NCI-H2081 treated with DMSO at 0.1 percent for 48 hours (cell line): ENCODE measurements around the gene PDGFA.

Experiments used
- DNase-seq: peaks from one replicate; lab custom pipeline; 2025; lab: John Stamatoyannopoulos, UW

Gene PDGFA

GRCh38 chr7:504221-505111 lies 15.2 kb downstream of the PDGFA start:
- no peak for DNase-seq

DNA sequence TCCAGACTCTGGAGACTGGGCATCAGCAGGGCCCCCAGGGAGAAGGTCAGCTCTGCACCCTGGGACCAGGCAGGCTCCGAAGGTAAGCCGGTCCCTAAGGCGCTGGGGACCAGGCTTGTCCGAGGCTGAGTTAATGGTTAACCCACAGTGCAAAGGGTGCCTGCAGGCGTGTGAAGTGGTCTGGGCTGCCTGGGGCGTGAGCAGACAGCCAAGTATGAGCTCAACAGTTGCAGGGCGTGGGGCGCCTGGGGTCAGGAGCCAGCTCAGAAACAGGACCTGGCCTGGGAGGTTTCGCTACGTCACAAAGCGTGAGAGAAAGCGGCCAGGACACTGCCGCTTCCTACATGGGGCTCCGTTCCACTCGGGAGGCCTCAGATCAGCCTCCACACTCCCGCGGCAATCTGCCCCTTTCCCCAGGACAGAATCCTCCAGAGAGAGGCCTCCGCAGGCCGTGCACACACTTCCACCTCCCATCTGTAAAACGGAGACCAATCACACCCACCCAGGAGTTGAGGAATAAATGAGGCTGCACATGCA lies 16.0 kb downstream of the PDGFA start:
- DNase-seq, result no peak

DNA sequence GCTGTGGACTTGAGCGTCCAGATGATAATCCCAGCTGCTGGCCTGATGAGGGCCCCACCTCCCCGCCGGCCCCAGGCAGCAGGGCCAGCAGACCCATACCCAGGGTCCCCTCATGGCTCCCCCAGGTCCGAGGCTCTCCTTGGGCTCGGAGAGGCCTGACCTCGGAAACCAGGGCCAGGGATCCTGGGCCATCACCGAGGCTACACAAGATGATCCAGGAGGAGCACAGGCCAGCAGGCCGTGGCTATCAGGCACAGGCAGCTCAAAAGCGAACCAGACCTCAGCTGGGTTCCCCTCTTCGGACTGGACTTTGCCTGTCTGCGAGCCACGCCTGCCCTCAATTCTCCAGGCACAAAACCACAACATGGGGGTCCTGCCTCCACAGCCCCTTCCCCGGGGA lies 17.4 kb downstream of the PDGFA start:
- DNase-seq, result no peak

DNA sequence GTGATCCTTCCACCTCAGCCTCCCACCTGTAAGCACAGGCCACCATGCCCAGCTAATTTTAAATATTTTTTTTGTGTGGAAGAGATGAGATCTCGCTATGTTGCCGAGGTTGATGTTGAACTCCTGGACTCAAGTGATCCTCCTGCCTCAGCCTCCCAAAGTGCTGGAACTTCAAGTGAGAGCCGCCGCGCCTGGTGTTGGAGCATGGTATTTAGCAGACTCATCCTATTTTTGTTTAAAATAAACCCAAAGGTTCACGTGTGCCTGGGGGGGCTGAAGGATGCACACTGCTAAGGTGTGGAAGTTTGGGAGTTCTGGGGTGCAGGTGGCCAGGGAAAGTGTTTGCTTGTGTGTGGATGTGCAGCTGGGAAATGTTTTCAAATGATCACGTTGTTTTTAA lies 18.1 kb downstream of the PDGFA start:
- no peak for DNase-seq

DNA sequence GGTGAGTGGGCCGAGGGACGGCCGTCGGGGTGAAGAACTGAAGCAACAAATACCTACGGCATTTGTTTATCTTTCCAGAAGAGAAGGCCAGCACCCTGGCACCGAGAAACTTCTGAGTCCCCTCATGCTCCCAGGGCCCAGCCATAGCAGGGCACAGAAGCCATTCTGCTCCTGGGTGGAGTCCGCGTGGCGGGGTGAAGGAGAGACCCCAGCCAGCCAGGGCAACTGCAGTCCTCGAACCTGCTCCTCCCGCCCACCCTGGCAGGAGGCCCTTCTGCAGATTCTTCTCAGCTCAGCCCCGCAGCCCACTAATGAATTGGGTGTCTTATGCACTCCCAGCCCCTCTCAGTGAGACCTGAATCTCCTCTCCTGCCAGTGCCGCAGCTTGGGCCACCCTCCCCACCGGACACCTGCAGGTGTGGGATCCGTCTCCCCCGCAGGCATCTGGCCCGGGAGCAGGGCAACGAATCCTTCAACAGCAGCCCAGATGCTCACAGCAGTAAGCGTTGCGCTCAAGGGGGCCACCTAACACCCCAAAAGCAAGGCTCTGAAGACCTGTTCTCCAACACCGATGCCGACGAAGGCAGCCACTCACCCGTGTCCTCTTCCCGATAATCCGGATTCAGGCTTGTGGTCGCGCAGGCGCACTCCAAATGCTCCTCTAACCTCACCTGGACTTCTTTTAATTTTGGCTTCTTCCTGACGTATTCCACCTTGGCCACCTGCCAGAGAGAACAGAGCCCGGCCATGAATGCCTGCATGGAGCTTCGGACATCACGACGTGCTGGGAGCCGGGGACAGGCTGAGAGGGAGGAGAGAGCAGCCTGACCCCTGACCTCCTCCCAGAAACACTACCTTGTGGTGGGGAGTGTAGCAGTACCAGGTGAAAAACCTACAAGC lies 18.9 kb downstream of the PDGFA start:
- DNase-seq, result no peak

DNA sequence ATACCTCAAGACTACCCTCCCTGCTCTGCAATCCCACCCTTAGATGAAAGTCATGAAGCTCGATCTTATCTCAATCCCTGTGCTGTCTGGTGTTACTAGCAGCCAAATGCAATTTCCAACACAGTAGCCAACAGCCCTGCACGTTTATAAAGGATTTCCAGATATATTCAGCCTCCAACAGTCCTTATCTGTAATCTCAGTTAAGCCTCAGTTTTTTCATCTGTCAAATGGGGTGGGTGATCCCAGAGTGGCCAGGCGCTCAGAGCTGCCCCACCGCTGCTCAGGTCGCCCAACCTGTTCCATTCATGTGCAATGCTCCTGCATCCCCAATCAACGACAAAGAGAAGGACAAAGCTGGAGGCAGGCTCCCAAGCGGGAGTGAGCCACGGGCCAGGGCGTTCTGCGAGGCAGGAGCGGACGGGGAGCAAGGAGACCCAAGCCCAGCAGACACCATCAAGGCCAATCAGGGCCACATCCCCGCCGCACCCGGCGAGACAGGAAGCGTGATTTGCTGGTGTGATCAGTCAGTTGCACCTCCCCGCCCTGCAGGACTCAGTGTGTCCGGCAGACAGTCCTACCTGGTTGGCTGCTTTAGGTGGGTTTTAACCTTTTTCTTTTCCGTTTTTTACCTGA lies 19.7 kb downstream of the PDGFA start:
- no peak for DNase-seq

DNA sequence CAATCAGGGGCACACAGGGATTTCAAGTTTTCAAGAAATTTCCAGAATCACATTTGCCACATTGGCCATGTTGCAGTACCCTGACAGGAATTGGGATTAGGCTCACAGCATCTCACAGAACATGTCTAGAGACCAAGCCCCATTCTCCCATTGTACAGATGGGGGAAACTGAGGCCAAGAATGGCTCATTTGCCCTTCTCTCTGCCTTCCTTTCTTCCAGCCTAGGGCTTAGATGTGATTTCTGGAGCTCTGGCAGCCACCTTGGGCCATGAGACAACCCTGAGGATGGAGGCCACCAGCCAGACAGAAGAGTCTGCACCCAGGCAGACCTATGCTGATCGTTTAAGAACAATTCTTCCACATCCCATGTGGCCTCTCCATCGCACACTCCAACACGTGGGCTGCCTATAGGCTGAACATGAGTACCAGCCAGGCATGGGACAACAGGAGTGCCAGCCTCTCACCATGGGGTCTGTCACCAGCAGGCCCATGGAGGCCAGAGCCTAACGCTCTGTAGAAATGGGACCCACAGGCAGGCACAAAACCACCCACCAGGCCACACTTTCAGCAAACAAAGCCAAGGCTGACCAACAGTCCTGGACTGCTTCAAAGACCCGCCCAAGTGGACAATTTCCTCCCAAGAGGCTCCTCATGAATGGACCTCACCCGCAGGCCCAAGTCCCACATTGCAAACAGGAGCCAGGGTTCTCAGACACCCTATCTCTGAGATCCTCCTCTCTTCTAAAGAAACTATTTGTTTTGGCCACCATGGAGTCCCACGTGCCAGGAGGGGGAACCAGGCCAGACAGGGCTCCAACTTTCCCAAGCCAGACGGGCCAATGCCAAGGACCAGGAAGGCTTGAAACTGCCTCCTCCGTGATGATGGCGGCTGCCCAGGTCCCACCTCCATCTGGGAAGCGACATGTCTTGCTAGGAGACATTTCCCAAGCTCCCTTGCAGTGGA lies 20.7 kb downstream of the PDGFA start:
- no peak for DNase-seq

DNA sequence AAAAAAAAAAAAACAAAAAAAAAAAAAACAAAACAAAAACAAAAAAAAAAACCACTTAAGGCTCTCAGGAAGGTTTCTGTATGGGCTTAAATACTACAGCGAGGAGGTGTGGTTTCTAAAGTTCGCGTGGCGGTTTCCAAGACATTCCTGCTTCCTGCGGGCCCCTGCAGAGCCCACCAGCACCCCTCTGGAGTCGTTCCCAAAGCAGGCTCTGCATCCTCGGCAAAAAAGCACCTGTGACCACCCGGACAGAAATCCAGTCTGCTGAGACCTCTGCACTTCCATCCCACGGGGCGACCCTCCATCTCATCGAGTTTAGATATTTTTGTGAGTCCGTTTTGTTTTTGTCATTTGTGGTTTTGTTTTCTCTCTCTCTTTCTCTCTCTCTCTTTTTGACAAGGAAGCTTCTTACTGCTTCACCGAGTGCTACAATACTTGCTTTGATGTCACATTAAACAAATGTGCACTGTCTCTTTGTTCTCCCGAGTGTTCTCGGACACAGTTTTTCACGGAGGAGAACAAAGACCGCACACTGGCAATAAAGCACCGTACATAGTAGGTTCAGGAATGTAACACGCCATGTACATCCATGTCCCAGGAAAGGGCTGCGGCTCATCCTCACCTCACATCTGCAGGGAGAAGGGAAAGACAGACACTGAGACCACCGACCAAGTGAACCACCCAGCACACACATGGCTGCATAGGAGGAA lies 21.5 kb downstream of the PDGFA start:
- DNase-seq, result no peak

DNA sequence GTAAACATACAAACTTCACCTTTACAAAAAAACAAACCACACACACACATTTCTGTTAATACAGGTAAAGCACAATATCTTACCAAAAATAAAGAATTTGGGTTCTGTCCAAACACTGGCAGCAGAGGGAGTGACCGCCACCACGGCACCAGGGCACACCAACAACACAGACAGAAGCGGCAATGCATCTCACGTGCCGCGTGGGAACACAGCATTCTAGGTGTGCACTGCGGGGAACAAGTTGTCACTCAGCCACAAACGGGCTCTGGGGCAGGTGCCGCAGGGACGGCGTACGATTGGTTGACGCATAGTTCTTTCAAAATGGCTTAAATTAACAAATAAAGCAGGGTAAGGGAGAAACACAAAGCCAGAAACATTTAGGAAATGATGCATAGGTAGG lies 22.3 kb downstream of the PDGFA start:
- DNase-seq, result no peak

DNA sequence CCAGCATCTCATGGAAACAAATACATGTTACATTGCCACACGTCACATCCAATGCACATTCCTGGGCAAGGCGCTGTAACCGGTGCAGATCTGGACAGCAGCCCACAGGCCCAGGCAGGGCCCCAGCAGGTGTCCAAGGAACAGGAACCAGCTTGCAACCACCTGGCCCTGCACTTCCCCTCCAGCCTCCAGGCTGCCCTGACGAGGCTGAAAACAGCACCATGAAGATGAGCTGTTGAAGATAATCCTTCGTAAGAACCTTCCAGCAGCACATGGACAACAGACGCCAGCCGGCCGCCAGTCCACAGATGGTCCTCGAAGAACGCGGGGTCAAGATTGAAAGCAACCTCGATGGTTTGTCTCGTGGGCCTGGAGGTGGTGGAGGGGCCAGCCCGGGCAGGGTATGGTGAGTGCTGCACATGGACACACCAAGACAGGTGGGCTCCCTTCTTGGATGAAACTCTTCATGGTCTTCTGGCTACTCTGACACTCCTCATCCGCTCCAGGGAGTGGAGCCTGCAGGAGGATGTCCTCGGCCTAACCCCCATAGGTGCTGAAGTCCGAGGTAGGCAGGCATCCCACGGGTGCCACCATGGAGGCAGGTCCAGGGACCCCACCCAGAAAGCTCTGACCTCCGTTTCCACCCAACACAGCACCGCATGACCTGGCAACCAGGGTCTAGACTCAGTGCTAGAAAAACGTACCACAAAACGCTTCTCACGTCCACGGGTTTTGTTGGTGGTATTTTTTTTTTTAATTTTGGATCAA lies 22.9 kb downstream of the PDGFA start:
- DNase-seq, result no peak

DNA sequence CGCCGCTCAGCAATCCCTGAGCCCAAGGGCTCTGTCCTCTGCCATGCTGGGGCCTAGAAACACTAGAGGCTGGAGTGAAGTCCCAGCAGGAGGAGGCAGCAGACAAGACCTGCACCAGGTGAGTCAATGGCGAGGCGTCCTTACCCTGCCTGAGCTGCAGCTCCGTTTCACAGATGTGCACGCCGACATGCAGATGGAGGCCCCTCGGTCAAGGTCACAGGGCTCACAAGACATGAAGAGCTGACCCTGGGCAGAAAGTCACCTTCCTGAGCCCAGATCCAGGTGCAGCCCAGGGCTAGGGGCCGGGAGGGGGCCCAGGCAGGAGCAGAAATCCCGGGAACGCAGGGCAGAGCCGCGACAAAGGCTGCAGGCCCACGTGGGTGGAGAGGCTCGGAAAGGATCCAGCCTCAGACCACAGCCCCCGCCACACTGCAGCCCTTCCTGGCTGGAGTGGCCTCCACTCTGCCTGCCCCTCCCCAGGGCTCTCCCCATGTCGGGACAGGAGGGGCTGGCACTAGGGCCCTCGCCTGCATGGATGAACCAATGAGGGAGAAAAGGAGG lies 23.8 kb downstream of the PDGFA start:
- DNase-seq, result no peak

DNA sequence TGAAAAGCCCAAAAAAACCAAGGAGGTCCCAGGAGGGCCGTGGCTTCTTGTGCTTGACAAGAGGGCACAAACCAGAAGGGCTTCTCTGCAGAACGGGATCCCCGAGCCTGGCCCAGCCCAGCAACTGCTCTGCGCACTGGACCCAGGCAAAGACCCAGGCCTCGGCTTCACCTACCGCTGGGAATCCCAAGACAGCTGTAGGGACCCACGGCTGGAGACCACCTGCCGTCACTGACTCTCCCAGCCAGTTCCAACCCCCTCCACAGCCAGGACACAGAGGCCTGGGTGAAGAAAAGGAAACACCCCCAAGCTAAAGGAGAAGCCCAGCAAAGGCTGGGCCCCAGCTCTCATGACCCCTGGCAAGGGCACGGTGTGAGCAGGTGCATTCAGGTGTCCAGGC lies 24.3 kb downstream of the PDGFA start:
- DNase-seq, result no peak

DNA sequence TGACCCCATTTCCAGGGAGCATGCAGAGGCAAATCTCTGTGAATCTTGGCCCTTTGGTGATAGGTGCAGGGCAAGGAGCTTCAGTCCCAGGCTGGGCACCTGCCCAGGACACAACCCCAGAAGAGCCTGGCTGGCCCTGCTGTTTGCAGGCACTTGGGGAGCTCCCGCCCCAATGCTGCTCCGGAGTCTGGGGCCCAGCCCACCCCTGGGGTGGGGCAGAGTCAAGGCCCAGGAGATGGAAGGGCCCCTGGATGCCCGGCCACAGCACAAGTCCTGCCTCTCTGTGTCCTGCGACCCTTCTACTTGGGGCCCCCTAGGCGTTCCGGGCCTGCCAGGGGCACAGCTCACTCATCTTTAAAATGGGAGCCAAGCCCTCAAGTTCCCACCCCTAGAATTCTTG lies 24.7 kb downstream of the PDGFA start:
- DNase-seq, result no peak

- no peak for DNase-seq
Observed at GRCh38 chr7:494259-494687, 25.4 kb downstream of the PDGFA start.

GRCh38 chr7:493661-494251 lies 25.9 kb downstream of the PDGFA start:
- DNase-seq, result no peak

GRCh38 chr7:492714-493065 lies 27.0 kb downstream of the PDGFA start:
- no peak for DNase-seq

GRCh38 chr7:491958-492713 lies 27.5 kb downstream of the PDGFA start:
- DNase-seq, result no peak

DNA sequence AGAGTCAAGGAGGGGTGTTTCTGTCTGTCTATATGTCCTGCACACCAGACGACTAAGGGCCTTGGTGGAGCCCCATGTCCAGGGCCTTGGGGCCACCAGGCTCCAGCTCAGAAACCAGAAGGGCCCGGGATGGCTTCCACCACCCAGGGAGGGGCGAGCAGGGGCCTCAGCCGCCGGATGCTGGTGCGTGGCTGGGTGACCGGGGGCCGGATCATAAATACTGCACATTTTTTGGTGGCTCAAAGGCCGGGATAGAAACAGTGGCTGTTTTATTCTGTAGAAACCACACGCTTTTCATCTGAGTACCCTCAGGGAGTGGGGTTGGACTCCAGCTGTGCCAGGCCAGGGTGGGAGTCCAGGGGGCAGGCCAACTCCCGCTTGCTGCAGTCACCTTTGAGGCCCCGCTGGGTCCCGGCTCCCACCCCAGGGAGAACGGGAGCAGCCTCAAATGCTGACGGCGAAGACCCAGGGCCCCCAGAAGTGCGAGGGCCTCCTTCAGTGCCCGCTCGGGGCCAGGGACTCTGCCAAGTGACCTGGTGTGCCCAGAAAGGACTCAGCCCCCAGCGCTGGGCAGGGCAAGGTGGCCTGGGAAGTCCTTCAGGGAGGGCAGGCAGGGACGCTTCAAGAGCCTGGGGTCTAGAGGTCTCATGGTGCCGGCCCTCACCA lies 28.2 kb downstream of the PDGFA start:
- no peak for DNase-seq
